Dermis blood vessel endothelial cell (primary cell): ENCODE measurements around the gene LRRC8E. TPM values are rescaled to one million over a fixed set of nuclear protein-coding genes. Genes with fewer than 3 reads are reported as not detected.
"Not testable (repeated sequence)": the region's sequence is repeated elsewhere in the genome, so short reads cannot be mapped to it uniquely, and the experiment has no call there.

Source experiments
- DNase-seq: peaks from one replicate; pipeline ENCODE4 v3.0.0; 2010
- total RNA-seq: library from RNA; depleted of rRNA; stranded (reverse); fragments of >200 nt; gene quantifications from 2 replicates; pipeline ENCODE4 v1.2.3, GENCODE V29; 2014

The LRRC8E gene
- total RNA-seq, 1 donor from 2014 or later, result 0.51 TPM

DNA sequence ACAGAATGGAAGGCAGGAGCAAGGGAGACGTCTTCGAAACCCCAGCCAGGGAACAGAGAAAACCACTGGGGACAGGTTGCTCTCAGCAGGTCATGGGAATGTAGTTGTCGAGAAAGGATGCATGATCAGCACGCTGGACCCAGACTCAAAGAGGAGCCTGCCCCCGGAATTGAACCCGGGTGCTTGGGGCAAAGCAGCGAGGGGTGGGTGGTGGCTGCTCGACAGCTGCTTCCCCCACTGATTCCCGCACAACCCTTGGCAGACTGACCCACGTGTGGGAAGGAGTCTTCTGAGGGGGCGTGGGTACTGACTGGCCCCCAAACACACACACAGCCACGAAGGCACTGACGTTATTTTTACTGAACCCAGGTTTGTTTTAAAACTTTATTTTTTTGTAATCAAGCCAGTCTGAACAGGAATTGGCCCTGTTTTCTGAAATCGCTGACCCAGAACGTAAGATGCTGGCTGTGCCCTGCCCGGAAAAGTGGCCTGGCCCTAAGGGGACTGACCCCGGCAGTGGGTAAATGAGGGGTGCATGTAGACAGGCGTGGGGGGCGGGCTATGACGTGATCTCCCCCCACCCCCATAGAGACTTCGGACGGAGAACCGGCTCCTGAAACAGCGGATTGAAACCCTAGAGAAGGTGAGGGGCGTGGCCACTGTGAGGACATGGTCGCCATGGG, 32.7 kb upstream of the LRRC8E start:
- no peak for DNase-seq

DNA sequence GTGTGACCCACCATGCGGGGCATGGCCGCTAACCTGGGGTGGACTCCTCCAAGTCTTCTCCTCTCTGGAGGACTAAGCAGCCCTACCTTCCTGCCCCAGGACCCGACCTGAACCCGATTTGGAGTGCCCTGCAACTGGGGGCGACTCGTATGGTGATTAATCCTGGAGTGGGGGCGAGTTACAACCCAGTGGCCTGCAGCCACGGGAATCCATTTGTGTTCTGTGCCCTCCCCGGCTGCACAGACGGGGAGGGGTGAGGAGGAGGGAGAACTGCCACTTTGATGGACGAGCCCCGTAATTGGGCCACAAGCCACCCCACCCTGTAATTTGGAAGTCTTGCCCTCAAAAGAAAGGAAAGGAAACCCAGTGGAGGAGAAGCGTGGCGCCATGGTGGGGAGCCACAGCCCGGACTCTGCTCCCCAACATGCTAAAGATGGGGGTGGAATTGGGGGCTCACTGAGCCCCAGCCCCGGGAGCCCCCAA, 32.2 kb upstream of the LRRC8E start:
- no peak for DNase-seq

DNA sequence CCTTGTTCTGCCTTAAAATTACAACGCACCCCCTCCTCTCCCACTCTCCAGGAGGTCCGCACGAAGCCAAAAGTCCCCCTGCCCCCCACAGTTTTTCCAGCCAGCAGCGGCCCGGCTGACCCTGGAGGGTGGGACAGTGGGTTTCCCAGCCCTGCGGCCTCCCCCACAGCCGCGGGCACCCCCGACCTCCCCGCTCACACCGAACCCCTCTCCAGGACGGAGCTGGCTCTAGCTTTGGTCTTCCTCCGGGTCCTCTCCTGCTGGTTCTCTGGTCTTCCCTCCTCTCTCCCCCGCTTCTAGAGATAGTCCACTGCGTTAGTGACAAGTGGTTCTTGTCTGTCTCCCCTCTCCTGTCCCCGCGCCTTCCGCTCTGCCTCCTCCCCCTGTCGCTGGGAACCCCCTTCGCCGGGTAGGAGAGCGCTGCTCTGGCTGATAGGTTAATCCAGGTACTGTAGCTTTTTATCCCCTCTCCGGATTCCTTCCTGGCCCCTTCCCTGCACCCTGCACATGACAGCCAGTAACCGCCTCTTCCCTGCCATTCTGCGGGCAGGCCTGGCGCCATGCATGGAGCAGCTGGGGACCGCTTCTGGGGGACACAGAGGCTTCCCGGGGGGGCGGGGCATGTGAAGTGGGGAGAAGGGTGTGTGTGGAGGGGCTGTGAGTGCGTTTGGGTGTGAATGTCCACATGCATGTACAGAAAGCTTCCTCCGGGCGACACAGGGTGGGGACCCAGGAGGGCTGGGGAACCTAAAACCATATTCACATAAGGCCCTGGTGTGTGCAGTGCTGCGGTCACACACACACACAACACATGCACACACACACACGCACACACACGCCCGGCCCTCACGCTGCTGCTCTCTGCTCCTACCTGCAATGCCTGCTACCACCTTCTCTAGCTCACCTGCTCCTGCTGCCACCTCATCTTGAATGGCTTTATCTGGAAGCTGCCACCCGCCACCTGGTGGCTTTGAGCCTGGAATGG, 31.3 kb upstream of the LRRC8E start:
- DNase-seq, result no peak

DNA sequence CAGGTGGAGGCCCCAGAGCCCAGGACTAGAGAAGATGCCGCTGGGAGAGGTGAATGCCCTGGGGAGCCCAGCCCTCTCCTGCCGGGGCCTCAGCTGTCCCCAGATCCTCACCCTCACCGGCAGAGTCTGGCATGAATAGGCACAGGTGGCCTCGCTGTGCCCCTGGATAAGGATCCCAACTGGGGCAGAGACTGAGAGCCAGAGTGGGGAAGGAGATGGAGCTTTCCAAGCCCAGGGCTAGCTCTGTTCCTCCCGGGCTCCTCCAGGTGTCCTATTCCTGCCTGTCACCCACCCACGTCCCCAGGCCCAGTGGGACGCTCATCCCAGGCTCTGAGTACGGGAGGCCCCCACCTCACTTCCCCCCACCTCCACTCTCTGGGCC, 30.6 kb upstream of the LRRC8E start:
- no peak for DNase-seq

DNA sequence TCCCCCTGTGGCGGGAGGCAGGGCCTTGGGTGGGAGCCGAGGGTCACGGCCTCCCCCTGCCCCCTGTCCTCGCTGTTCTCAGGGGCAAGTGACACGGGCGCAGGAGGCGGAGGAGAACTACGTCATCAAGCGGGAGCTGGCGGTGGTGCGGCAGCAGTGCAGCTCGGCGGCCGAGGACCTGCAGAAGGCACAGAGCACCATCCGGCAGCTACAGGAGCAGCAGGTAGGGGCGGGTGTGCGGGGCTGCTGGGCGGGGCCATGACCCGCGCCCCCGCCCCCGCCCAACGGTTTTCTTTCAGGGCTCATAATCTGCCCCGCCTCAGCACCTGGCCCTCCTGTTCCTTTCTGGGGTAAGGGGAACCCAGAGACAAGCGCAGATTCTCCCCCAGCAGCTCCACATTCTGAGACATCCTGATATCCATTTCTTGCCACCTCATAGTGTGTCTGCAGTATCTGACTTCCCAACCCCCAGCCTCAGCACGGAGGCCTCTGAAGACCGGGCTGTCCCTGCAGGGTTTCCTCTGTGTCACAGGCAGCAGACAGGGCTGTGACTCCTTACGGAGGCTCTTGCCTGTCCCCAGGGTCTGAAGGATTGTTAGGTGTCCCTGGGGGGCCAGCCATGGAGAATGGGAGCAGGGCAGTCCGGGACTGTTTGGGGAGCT, 30.1 kb upstream of the LRRC8E start:
- DNase-seq, result no peak

DNA sequence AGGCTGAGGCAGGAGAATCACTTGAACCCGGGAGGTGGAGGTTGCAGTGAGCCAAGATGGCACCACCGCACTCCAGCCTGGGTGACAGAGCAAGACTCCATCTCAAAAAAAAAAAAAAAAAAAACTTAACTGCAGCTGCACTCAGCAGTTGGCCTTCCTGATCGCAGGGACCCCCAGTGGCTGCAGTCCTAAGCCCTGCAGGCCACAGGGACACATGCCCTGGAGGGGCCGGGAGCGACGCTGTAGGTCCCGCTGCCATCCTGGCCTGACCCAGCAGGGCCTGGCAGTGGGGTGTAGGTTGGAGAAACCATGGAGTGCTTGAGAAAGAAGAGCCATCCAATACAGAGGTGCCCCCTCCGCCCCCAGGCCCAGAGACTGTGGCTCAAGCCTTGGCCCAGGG, 29.2 kb upstream of the LRRC8E start:
- DNase-seq, result not testable (repeated sequence)

DNA sequence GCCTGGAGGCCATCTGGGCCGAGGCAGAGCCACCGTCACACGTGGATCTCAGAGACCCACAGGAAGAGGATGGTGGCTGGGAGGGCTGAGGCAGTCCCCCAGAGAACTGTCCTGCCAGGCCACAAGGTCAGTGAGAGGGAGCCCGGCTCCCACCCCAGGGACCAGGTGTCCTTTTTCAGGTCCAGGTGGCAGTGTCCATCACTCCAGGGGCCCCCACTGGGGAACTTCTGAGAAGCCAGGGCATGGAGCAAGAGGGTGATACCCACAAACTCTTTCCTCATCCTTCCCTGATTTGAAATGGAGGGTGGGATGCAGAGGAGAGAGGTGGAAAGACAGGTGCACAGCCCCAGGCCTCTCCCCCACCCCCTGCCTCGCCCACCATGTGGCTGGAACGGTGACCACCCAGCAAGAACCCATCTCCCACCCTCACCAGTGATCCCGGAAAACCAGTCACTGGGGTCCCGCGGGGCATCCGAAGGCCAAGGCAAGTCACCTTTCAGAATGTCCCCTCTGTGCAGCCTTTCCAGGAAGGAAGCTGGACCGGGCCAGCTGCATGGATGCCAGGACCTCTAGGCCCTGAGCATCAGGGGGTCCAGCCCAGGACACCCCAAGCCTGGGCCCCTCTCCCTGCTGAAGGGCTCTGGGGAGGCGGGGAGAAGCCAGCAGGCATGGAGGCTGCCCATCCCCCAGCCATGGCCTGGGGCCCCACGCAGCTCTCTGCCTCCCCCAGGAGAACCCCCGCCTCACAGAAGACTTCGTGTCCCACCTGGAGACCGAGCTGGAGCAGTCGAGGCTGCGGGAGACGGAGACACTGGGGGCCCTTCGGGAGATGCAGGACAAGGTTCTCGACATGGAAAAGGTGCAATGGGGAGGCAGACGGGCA, 28.2 kb upstream of the LRRC8E start:
- DNase-seq, result no peak

DNA sequence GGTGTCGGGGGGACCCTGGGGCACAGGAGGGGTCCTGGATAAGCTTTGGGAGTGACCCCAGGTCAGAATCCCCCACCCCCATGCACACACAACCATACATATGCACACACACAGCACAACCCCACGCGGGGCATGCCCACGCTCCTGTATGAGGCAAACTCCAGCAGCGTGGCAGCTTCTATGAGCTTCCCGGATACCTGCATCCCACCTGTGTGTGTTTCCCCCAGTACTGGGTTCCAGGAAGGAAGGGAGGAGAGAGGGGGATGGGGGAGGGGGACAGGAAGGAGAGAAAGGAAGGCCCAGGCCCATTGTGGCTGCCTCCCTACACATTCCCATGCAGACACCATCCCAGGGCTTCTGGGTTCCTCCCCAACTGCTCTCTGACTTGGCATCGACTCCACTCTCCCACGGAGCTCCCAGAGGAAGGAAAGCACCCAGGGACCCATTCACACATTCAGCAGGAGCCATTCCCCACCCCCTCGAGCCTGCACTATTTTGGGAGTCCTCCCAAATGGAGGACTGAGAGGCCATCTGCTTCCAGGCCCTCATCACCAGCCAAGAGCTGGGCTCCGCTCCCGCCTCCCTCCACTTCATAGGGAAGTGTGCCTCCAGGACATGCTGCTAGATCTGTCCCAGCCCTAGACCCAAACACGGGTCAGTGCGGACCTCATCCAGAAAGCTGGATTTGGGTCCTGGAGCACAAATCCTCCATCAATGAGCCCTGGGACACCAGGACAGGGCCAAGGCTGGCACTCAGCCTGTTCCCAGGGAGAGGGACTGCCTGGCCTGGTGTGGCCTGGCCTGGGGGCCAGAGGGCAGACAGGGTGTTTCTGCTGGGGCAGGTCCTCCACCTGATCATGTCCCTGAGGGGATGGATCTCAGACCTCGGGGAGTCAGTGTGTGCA, 27.3 kb upstream of the LRRC8E start:
- DNase-seq, result no peak

DNA sequence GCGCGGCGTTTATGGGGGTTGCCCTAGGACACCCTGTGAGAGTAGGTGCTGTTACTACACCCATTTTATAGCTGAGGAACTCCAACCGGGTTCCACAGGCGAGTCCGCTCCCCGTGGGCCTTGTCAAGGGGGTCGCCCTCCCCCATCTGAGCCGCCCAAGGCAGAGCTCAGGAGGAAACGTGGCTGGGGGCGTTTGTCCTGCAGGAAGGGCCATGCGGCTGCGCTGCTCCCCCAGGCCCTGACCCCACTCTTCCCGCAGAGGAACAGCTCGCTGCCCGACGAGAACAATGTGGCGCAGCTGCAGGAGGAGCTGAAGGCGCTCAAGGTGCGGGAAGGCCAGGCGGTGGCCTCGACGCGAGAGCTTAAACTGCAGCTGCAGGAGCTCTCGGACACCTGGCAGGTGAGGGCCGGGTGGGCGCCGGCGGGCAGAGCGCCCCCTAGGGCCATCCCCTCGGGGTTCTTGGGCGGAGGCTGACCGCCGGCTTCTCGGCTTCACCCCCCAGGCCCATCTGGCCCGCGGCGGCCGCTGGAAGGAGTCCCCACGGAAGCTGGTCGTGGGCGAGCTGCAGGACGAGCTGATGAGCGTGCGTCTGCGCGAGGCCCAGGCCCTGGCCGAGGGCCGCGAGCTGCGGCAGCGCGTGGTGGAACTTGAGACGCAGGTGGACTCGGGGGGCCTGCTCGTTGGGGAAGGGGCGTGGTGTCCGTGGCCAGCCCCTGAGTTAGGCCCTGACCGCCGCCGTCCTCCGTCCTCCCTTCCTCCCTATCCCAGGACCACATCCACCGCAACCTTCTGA, 26.5 kb upstream of the LRRC8E start:
- DNase-seq, result peak; percentile 13

DNA sequence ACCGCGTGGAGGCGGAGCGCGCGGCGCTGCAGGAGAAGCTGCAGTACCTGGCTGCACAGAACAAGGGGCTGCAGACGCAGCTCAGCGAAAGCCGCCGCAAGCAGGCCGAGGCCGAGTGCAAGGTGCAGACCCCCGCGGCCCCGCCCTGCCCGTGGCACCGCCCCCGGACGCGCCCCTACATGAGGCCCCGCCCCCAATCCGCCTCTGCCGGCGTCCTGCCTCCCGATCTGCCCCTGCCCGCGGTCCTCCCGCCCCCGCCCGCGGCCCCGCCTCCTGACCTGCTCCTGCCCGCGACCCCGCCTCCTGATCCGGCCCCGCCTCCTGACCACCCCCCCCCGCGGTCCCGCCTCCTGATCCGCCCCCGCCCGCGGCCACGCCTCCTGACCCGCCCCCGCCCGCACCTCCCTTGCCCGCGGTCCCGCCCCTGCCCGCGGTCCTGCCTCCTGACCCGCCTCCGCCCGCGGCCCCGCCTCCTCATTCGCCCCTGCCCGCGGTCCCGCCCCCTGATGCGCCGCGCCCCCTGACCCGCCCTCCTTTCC, 25.8 kb upstream of the LRRC8E start:
- peak; percentile 73 for DNase-seq

DNA sequence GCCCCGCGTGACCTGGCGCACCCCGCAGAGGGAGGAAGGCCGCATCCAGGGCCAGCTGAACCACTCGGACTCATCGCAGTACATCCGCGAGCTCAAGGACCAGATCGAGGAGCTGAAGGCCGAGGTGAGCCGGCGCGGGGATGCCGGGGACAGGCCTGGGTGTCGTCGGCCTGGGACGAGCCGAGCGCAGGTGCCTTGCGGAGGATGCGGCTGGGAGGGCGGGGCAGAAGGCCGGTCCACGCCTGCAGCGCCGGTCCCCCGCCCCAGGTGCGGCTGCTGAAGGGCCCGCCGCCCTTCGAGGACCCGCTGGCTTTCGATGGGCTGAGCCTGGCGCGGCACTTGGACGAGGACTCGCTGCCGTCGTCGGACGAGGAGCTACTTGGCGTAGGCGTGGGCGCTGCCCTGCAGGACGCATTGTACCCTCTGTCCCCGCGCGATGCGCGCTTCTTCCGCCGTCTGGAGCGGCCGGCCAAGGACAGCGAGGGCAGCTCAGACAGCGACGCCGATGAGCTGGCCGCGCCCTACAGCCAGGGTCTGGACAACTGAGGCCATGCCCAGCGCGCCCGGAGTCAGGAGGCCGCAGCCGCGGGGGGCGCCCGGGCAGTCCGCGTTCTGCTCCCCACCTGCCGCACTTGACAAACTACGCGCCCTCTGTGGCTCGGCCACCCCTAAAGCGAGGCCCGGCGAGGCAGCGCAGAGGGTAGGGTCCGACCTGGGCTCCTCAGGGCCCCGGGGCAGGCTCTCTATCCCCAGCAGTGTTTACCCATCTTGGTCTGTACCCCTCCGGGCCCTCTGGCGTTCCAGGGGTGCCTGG, 24.9 kb upstream of the LRRC8E start:
- no peak for DNase-seq

DNA sequence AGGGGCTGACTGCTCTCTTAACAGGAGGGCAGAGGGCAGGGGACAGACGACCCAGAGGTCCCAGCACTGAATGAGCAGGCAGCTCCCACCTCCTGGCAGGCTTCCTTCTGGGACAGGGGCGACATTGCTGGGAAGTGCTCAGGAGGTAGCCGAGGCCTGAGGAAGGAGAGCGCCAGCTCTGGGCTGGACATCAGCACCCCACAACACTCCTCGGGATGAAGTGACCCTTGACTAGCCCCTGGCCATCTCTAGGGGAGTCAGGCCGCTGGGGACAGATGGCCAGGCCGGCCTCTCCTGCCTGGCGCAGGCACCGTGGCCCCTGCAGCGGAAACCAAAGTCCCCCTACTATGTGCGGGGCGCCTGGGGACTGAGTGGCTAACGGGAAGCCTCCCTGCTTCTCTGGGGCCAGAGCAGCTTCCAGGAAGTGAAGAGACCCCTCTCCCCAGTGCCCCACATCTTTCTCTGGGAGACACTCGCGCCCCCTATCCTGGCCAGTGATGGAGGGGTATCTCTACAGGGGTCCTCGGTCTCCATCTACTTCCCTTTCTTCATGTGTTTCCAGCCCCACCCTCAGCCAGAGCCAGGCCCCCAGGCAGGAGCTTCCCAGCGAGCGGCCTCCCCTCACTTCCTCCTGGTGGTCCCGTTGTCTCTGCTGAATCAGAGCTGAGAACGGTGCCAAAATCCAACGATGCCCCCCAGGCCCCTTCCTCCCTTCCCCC, 24.2 kb upstream of the LRRC8E start:
- no peak for DNase-seq

DNA sequence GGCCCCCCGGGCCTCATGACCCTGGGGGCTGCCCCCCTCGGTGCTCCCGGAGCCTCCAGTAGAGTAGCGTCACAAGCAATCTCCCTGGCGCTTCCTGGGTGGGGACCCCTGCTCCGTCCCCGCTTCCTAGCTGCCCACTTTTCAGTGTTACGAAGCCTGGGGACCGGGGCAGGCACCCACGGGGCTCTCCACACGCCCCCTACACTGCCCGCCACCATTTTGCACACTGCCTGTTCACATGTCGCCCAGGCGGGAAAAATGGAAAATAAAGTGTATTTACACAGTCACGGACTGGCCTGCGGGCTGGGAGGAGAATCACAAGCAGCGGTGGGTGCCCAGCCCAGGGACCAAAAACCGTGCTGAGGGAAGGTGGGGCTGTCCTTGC, 23.6 kb upstream of the LRRC8E start:
- DNase-seq, result no peak

DNA sequence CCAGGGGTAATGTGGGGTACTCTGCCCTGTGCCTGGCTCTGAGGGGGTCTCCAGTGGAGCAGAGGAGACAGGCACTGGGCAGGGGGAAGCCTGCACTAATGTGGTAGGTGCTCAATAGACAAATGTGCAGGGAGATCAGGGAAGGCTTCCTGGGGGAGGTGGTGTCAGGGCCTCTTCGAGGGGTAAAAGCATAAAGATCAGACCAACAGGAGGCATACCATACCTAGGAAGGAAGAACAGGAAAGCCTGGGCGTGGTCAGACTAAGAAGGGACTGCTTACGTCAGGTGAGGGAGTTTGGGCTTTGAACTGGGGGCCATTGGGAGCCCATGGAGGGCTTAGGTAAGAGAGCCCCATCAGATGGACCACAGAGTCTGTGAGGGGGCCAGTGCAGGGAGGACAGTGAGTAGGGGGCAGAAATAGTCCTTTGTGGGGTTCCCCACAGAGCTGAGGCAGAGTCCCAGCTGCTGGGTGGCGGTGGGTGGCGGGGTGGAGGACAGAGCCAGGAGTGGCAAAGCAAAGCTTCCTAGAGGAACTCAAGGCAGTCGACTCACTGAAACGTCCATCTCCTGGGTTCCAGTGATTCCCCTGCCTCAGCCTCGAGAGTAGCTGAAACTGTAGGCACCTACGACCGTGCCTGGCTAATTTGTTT, 22.9 kb upstream of the LRRC8E start:
- DNase-seq, result no peak

DNA sequence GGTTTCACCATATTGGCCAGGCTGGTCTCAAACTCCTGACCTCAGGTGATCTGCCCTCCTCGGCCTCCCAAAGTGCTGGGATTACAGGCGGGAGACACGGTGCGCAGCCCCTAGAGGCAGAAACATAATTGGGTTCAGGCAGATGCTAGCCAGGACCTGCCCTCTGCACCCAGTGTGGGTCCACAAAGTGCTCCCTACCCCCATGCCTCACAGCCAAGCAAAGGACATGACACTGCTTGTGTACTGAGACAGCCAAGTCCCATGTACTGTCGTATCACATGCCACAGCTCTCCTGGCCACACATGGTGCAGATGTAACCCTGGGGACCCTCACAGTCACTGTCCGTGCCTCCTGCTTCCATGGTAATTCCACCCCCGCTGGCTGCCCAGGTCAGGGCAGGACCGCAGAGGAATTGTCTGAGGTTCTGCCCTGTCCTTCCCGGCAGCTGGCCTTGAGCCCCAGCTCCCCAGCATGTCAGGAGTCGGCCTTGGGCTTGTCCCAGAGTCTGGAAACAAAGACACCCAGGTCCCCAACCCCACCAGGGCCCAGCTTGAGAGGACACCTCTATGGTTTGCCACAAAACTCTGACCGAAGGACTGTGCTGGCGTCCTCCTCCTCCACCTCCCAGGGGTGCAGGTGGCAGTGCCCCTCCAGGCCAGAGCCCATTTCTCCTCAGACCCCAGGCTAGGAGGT, 21.8 kb upstream of the LRRC8E start:
- DNase-seq, result no peak

DNA sequence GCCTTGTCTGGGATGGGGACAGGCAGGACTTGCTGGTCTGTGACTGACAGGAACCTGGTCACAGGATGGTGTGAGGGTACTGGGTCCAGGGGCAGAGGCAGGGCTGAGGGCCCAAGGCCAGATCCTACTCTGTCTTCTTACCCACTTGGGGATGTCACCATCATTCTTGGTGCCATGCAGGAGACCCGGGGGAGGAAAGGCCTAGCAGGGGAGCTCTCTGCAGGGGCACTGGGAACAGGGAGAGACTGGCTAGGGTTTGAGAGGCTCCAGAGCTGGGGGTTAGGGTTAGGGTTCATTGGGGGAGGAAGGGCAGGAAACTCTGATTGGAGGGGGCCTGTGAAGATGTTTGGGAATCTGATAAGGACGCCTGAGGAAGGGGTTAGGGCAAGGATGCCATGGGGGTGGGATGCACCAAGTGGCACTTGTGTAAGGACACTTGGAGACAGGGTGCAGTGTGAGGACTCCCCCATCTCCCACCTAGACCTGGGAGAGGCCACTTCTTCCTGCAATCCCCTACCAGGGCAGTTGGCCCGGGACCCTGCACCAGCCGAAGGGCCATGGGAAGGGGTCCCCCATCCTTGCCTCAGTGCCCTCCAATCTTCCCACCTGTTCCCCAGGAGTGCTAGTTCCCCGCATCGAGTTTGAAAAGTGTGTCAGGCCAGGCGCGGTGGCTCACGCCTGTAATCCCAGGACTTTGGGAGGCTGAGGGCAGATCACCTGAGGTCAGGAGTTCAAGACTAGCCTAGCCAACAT, 21.0 kb upstream of the LRRC8E start:
- DNase-seq, result no peak

DNA sequence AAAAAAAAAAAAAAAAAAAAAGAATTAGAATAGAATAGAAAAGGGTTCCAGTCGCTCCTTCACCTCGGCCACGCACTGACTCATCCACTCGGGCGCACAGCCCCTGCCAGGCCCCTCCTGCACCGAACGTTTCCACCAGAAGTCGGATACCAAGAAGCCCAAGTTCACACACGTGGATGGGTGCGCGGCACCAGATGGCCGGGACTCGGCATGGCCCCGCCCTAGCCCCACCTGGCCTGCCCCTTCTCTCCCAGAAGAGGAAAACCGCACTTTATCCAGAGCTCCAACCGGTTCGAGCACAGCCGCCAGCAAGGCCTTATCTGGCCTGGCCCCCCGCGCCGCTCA, 20.0 kb upstream of the LRRC8E start:
- no peak for DNase-seq
